KBM-7 (cell line): Measurements from ENCODE around the gene ALKBH2.

ENCODE experiments used
- DNase-seq: peaks from one replicate; pipeline ENCODE4 v3.0.0-alpha.2; 2015
- in situ Hi-C: fragments of 300-500 bp; cut with MboI; formaldehyde crosslinking; loops from 2 replicates; pipeline ENCODE4 v1.14.3; 2020; ENCODE audit warnings: low sequenced_read_pairs, low pct_unique_long_range_greater_than_20kb, mixed read lengths

Gene ALKBH2

GRCh38 chr12:109115758-109116610 lies 22.7 kb upstream of the ALKBH2 start, which contains the start of gene ACACB:
ACACB (plus strand) TSS chr12:109116587; CDS start chr12:109139406, 22,819 bp downstream.
- peak; percentile 31 for DNase-seq
- in situ Hi-C loops, result no loop called here

GRCh38 chr12:109115404-109115757 lies 22.1 kb upstream of the ALKBH2 start:
- in situ Hi-C loops, result no loop called here
- DNase-seq, result no peak

- DNase-seq, result no peak
- in situ Hi-C loops, result no loop called here
Measured at GRCh38 chr12:109114644-109115043, 21.4 kb upstream of the ALKBH2 start.

DNA sequence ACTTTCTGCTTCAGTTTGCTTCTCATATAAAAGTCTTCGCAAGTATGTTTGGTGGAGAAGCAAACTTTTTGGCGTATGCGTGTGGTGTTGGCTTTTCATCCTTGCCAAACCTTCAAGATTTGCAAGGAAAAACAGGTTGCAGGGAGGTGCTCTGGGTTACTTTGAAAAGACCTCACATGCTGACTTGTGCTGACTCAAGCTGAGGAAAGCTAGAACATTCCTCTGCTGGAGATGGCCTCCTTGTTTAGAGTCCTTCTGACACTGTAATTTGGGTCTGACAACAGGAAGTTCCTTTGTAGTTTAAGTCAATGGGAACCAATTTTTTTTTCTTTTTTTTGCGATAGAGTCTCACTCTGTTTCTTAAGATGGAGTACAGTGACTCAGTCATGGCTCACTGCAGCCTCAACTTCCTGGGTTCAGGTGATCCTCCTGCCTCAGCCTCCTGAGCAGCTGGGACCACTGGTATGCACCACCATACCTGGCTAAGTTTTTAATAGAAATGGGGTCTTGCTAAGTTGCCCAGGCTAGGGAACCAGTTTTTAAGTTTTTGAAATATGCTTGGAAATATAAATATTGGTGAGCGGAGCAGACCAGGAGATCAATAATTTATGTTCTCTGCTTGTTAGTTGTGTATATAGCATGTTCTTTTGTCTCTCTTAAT lies 20.5 kb upstream of the ALKBH2 start:
- DNase-seq, result no peak
- in situ Hi-C loops, result no loop called here

- in situ Hi-C loops, result no loop called here
- DNase-seq, result no peak
Measured at GRCh38 chr12:109112720-109113465, 19.6 kb upstream of the ALKBH2 start.

GRCh38 chr12:109110988-109111495 lies 17.8 kb upstream of the ALKBH2 start:
- in situ Hi-C loops, result no loop called here
- no peak for DNase-seq

- in situ Hi-C loops, result no loop called here
- no peak for DNase-seq
Measured at GRCh38 chr12:109109746-109110350, 16.6 kb upstream of the ALKBH2 start.

DNA sequence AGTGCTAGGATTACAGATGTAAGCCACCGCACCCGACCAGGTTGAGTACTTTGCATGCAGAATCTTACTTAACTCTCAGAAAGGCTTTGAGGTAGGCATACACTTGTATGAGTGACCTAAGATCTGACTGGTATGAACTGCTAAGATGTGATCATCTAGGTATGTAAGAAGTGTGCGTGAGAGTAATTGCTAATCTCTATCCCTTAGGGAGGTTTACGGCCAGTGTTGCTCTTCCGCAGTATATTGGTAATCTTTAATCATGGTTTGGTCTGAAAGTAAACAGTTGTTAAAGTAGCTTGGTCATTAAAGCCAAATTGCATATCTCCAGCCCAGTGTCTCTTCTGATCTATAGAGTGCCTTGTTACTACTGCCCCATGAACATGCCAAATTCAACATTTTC lies 11.9 kb upstream of the ALKBH2 start:
- DNase-seq, result no peak
- in situ Hi-C loops, result no loop called here

DNA sequence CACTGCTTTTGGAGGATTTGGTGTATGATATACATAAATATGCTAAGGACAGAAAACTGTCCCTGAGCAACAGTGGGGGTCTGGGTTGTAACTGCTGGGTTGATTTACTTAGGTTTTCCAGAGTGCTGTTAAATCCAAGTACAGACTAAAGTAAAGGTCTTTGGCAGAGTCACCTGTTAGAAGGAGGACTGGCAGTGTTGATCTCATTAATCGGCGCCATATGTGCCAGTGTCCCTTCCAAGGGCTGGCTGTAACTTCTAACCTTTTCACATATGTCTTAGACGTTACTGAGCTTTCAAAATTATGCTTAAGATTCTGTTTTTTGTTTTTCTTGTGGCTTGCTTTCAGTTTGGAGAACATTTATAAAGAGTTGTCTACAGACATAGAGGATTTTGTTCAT lies 9.2 kb upstream of the ALKBH2 start:
- in situ Hi-C loops, result no loop called here

GRCh38 chr12:109100741-109101140 lies 7.5 kb upstream of the ALKBH2 start:
- in situ Hi-C loops, result no loop called here
- no peak for DNase-seq

More for the DNA sequence above, 9.2 kb upstream of the ALKBH2 start:
- no peak for DNase-seq

DNA sequence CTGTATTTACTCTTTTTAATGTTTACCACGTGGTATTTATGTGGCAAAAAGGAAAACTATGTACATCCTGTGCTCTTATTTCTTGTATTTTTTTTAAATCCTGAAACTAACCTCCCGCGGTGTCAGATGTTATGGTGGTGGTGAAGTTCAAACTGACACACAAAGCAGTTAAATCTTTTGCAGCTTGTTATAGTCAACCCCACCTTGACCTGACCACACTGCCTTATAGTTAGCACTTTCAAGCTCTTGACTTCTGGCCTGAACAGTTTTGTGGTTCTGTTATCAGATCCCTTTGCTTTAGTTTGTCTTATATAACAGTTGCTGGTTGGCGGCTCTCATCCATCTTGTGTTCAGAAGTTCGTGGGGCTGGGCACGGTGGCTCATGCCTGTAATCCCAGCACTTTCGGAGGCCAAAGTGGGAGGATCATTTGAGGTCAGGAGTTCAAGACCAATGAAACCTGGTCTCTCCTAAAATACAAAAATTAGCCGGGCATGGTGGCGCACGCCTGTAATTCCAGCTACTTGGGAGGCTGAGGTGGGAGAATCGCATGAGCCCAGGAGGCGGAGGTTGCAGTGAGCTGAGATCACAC lies 6.3 kb upstream of the ALKBH2 start:
- DNase-seq, result no peak
- in situ Hi-C loops, result no loop called here

DNA sequence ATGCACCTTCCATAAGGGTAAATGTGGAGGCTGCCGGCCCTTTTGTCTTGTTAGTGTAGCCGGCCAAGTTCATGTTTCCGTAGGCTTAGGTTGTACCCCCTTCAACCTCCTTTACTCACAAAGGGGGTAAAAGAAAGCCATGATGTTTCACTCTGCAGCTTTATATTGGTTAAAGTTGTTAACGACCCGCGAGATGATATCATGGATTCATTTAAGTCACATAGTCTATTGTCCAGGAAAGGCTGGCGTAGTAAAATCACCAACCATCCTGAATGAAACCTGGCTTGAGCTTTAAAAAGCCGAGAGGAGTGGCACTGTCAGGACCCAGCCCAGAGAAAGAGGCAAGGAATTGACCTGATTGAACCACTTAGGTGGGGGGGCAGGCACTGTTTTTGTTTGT lies 5.4 kb upstream of the ALKBH2 start:
- in situ Hi-C loops, result no loop called here
- no peak for DNase-seq

- DNase-seq, result no peak
- in situ Hi-C loops, result no loop called here
Measured at GRCh38 chr12:109098183-109098604, 4.9 kb upstream of the ALKBH2 start.

- in situ Hi-C loops, result no loop called here
- DNase-seq, result peak; percentile 94
Measured at GRCh38 chr12:109097435-109098182, 4.3 kb upstream of the ALKBH2 start, which contains the start of gene UNG. UNG (plus strand) TSS chr12:109097597; CDS start chr12:109097680, 83 bp downstream.

- in situ Hi-C loops, result no loop called here
- no peak for DNase-seq
Measured at GRCh38 chr12:109097140-109097434, 3.8 kb upstream of the ALKBH2 start.

GRCh38 chr12:109092497-109093021 lies 713 bp downstream of the ALKBH2 start:
- in situ Hi-C loops, result no loop called here
- DNase-seq, result peak; percentile 32

DNA sequence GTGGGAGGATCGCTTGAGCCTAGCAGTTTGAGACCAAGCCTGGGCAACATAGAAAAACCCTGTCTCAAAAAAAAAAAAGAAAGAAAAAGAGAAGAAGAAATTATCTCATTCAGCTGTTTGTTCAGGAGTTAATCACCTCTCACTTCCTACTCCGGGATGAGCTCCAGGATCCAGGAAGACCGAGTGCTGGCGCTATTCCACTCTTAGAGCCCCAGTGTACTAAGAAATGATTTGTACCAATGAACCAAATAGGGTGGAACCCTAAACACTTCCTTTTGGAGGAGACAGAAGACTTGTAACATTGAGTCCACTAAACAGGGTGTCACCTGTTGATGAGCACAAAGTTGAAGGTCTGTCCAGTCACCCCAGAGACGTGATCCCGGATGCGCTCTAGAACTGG lies 3.6 kb downstream of the ALKBH2 start:
- DNase-seq, result no peak
- in situ Hi-C loops, result no loop called here

- no peak for DNase-seq
Measured at GRCh38 chr12:109088818-109089217, 4.5 kb downstream of the ALKBH2 start.

More at GRCh38 chr12:109088818-109089217, 4.5 kb downstream of the ALKBH2 start:
- in situ Hi-C loops, result no loop called here
